HEK293 (cell line): ENCODE results near the gene FAM78A.

Experiments used
- CTCF ChIA-PET: fragments of 350-600 bp; formaldehyde crosslinking; extraction: SDS; loops from one replicate; lab custom pipeline; 2021; ENCODE audit warnings: antibody characterized with exemption; lab: Yijun Ruan, JAX
- POLR2A ChIA-PET: fragments of 300-600 bp; formaldehyde crosslinking; extraction: SDS; loops from one replicate; lab custom pipeline; 2020; ENCODE audit warnings: antibody characterized with exemption, inconsistent platforms; lab: Yijun Ruan, JAX
- H3K27ac ChIP-seq: fragments of 200-500 bp; sonication (Bioruptor generic); 2 replicates; pipeline ENCODE4 v1.5.1; 2014; ENCODE audit warnings: low read depth, low read length, control low read depth, inconsistent platforms; ENCODE audit errors: extremely low read depth
- H3K36me3 ChIP-seq, 2 experiments: fragments of 200-500 bp in 1 of 2; sonication (Bioruptor generic) in 1 of 2; 1 replicate in 1 of 2; 2 replicates in 1 of 2; pipeline ENCODE4 v1.5.1; 2014 to 2017; ENCODE audit warnings: inconsistent platforms in 2 of 2, low read length in 2 of 2; ENCODE audit not compliant: control insufficient read depth in 2 of 2, insufficient read depth in 1 of 2
- H3K4me1 ChIP-seq: fragments of 200-500 bp; sonication (Bioruptor generic); 2 replicates; pipeline ENCODE4 v1.5.1; 2014; ENCODE audit warnings: mild to moderate bottlenecking, low read length, inconsistent platforms; ENCODE audit not compliant: control insufficient read depth, insufficient read depth
- H3K4me3 ChIP-seq: 2 replicates; pipeline ENCODE4 v1.5.1; 2011; ENCODE audit warnings: low read depth, mild to moderate bottlenecking, control low read depth, low read length, moderate library complexity
- H3K9me3 ChIP-seq: fragments of 200-500 bp; sonication (Bioruptor generic); 2 replicates; pipeline ENCODE4 v1.5.1; 2014; ENCODE audit warnings: low read depth, low read length, inconsistent platforms; ENCODE audit not compliant: control insufficient read depth, insufficient read depth
- EGR2 ChIP-seq: fragments of 450-650 bp; formaldehyde crosslinking; IDR thresholded peaks from 2 replicates; pipeline ENCODE4 v1.5.1; 2016; ENCODE audit warnings: low read depth, missing biosample characterization, missing genetic modification characterization
- SP2 ChIP-seq: fragments of 450-650 bp; formaldehyde crosslinking; IDR thresholded peaks from 2 replicates; pipeline ENCODE4 v1.5.1; 2016; ENCODE audit warnings: missing biosample characterization, missing genetic modification characterization
- SP7 ChIP-seq: fragments of 450-650 bp; formaldehyde crosslinking; IDR thresholded peaks from 2 replicates; pipeline ENCODE4 v1.5.1; 2016; ENCODE audit warnings: missing biosample characterization, missing genetic modification characterization
- TCF7L2 ChIP-seq: IDR thresholded peaks from 2 replicates; pipeline ENCODE4 v1.6.1; 2011; ENCODE audit warnings: low read depth, mild to moderate bottlenecking, inconsistent platforms, low read length, moderate library complexity, borderline replicate concordance
- ZFHX2 ChIP-seq: fragments of 450-650 bp; formaldehyde crosslinking; conservative IDR thresholded peaks from 2 replicates; pipeline ENCODE4 v1.5.1; 2016; ENCODE audit warnings: missing biosample characterization, missing genetic modification characterization
- ZNF174 ChIP-seq: fragments of 450-650 bp; formaldehyde crosslinking; IDR thresholded peaks from 2 replicates; pipeline ENCODE4 v1.5.0; 2017; ENCODE audit warnings: missing biosample characterization, mild to moderate bottlenecking, missing genetic modification characterization
- ZNF211 ChIP-seq: fragments of 450-650 bp; formaldehyde crosslinking; IDR thresholded peaks from 2 replicates; pipeline ENCODE4 v1.5.1; 2016; ENCODE audit warnings: low read depth, missing biosample characterization, missing genetic modification characterization
- ZNF239 ChIP-seq: fragments of 450-650 bp; formaldehyde crosslinking; IDR thresholded peaks from 2 replicates; pipeline ENCODE4 v1.5.1; 2016; ENCODE audit warnings: missing biosample characterization, missing genetic modification characterization
- ZNF404 ChIP-seq: fragments of 450-650 bp; formaldehyde crosslinking; IDR thresholded peaks from 2 replicates; pipeline ENCODE4 v1.5.1; 2017; ENCODE audit warnings: missing biosample characterization, missing genetic modification characterization
- ZNF549 ChIP-seq: fragments of 450-650 bp; IDR thresholded peaks from 2 replicates; pipeline ENCODE4 v1.5.1; 2018; ENCODE audit warnings: missing biosample characterization, missing genetic modification characterization, mild to moderate bottlenecking, inconsistent platforms, moderate library complexity
- ZNF660 ChIP-seq: fragments of 450-650 bp; IDR thresholded peaks from 2 replicates; pipeline ENCODE4 v1.5.1; 2018; ENCODE audit warnings: missing biosample characterization, mild to moderate bottlenecking, missing genetic modification characterization
- ZNF747 ChIP-seq: fragments of 450-650 bp; formaldehyde crosslinking; IDR thresholded peaks from 2 replicates; pipeline ENCODE4 v1.5.1; 2016; ENCODE audit warnings: missing biosample characterization, missing genetic modification characterization
- TF ChIP-seq, protein P1 (sequence below): fragments of 450-650 bp; formaldehyde crosslinking; IDR thresholded peaks from 2 replicates; pipeline ENCODE4 v1.5.1; 2016; ENCODE audit warnings: missing biosample characterization, missing genetic modification characterization
- TF ChIP-seq, protein P2 (sequence below): fragments of 450-650 bp; formaldehyde crosslinking; IDR thresholded peaks from 2 replicates; pipeline ENCODE4 v1.5.1; 2016; ENCODE audit warnings: missing biosample characterization, missing genetic modification characterization, low read depth
- TF ChIP-seq, protein P3 (sequence below): fragments of 450-650 bp; formaldehyde crosslinking; IDR thresholded peaks from 2 replicates; pipeline ENCODE4 v1.5.1; 2016; ENCODE audit warnings: missing biosample characterization, missing genetic modification characterization
- TF ChIP-seq, protein P4 (sequence below): sonication (generic); formaldehyde crosslinking; IDR thresholded peaks from 2 replicates; pipeline ENCODE4 v1.8.1; 2022; ENCODE audit warnings: mild to moderate bottlenecking, moderate library complexity, missing genetic modification reagents
- TF ChIP-seq, protein P5 (sequence below): fragments of 450-650 bp; formaldehyde crosslinking; IDR thresholded peaks from 2 replicates; pipeline ENCODE4 v1.5.1; 2016; ENCODE audit warnings: missing biosample characterization, missing genetic modification characterization, borderline replicate concordance

FAM78A gene

DNA sequence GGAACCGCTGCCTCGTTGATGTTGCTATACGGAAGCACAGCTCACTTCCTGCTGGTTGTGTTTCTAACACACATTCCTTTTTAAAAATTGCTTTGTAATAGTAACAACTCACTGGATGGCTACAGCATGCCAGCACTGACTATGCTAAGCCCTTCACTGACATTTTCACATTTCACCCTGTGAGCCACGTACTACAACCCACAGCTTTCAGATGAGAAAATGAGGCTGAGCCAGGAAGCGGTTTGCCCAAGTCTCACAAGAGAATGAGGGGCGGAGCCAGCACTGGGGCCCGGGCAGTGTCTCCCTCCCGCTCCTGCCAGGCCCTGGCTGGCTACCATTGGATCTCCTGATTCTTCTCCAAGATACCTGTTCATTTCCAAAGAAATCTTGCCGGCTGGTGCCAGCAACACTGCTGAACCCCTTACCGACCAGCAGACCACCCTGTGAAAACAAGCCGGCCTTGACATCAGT lies 38.3 kb downstream of the FAM78A start:
- TF ChIP-seq SP2 (tag by site-specific recombination): no peak
- TF ChIP-seq, protein P1, sequence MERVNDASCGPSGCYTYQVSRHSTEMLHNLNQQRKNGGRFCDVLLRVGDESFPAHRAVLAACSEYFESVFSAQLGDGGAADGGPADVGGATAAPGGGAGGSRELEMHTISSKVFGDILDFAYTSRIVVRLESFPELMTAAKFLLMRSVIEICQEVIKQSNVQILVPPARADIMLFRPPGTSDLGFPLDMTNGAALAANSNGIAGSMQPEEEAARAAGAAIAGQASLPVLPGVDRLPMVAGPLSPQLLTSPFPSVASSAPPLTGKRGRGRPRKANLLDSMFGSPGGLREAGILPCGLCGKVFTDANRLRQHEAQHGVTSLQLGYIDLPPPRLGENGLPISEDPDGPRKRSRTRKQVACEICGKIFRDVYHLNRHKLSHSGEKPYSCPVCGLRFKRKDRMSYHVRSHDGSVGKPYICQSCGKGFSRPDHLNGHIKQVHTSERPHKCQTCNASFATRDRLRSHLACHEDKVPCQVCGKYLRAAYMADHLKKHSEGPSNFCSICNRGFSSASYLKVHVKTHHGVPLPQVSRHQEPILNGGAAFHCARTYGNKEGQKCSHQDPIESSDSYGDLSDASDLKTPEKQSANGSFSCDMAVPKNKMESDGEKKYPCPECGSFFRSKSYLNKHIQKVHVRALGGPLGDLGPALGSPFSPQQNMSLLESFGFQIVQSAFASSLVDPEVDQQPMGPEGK (tag by site-specific recombination): no peak
- TF ChIP-seq ZFHX2: no peak
- TF ChIP-seq, protein P2, sequence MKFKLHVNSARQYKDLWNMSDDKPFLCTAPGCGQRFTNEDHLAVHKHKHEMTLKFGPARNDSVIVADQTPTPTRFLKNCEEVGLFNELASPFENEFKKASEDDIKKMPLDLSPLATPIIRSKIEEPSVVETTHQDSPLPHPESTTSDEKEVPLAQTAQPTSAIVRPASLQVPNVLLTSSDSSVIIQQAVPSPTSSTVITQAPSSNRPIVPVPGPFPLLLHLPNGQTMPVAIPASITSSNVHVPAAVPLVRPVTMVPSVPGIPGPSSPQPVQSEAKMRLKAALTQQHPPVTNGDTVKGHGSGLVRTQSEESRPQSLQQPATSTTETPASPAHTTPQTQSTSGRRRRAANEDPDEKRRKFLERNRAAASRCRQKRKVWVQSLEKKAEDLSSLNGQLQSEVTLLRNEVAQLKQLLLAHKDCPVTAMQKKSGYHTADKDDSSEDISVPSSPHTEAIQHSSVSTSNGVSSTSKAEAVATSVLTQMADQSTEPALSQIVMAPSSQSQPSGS (tag by site-specific recombination): no peak
- TF ChIP-seq, protein P3, sequence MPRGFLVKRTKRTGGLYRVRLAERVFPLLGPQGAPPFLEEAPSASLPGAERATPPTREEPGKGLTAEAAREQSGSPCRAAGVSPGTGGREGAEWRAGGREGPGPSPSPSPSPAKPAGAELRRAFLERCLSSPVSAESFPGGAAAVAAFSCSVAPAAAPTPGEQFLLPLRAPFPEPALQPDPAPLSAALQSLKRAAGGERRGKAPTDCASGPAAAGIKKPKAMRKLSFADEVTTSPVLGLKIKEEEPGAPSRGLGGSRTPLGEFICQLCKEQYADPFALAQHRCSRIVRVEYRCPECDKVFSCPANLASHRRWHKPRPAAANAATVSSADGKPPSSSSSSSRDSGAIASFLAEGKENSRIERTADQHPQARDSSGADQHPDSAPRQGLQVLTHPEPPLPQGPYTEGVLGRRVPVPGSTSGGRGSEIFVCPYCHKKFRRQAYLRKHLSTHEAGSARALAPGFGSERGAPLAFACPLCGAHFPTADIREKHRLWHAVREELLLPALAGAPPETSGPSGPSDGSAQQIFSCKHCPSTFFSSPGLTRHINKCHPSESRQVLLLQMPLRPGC (tag by site-specific recombination): no peak
- TF ChIP-seq SP7 (tag by site-specific recombination): no peak
- no peak for TF ChIP-seq ZNF239 (tag by site-specific recombination)
- TF ChIP-seq ZNF174 (tag by site-specific recombination): no peak
- TF ChIP-seq ZNF211 (tag by site-specific recombination): no peak
- TF ChIP-seq, protein P4, sequence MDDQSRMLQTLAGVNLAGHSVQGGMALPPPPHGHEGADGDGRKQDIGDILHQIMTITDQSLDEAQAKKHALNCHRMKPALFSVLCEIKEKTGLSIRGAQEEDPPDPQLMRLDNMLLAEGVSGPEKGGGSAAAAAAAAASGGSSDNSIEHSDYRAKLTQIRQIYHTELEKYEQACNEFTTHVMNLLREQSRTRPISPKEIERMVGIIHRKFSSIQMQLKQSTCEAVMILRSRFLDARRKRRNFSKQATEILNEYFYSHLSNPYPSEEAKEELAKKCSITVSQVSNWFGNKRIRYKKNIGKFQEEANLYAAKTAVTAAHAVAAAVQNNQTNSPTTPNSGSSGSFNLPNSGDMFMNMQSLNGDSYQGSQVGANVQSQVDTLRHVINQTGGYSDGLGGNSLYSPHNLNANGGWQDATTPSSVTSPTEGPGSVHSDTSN: no peak
- no peak for TF ChIP-seq EGR2 (tag by site-specific recombination)
- TF ChIP-seq ZNF404: no peak
- no peak for TF ChIP-seq TCF7L2
- TF ChIP-seq ZNF660 (tag by site-specific recombination): no peak
- TF ChIP-seq, all 188 proteins: peak for 0
- Histone ChIP-seq H3K36me3 (peaks cover 0 to 29% of the 10 kb centered on the region in 2 experiments; a peak in 2 of 3 replicates), H3K4me3 (no peak overlapping the region), H3K4me1 (no peaks in the 10 kb centered on the region), H3K9me3 (no peaks in the 10 kb centered on the region), H3K27ac (no peak overlapping the region)
- POLR2A ChIA-PET: interaction anchor here (0.6 kb wide), 1 partner anchor 23 kb away, joined by 3 read pairs; no protein-coding TSS in a partner anchor
- CTCF ChIA-PET: interaction anchor here (3.1 kb wide), 1 partner anchor 98 kb away, joined by 15 read pairs; no protein-coding TSS in a partner anchor

DNA sequence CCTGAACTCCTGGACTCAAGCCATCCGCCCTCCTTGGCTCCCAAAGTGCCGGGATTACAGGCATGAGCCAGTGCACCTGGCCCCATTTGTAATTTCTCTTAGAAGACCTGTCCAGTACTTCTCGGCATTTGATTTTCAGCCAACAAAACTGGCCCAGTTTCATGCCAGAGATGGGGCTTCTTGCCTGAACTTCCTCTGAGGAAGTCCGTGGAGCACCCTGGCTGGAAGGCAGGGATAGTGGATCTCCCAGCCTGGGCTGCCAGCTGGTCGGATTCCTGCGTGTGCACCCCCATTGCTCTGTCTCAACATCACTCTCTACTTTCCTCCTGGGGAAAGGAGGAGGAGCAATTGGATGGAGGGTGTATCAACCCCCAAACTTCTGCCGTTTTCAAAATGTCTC lies 39.0 kb downstream of the FAM78A start:
- ChIA-PET POLR2A (interaction anchor here (0.6 kb wide), 1 partner anchor 22 kb away, joined by 3 read pairs; no protein-coding TSS in a partner anchor), CTCF (interaction anchor here (3.1 kb wide), 1 partner anchor 99 kb away, joined by 15 read pairs; no protein-coding TSS in a partner anchor)
- no peak overlapping the region for H3K4me3 ChIP-seq
- H3K27ac ChIP-seq: no peak overlapping the region
- TF ChIP-seq ZNF747 (tag by site-specific recombination): no peak
- TF ChIP-seq, protein P5, sequence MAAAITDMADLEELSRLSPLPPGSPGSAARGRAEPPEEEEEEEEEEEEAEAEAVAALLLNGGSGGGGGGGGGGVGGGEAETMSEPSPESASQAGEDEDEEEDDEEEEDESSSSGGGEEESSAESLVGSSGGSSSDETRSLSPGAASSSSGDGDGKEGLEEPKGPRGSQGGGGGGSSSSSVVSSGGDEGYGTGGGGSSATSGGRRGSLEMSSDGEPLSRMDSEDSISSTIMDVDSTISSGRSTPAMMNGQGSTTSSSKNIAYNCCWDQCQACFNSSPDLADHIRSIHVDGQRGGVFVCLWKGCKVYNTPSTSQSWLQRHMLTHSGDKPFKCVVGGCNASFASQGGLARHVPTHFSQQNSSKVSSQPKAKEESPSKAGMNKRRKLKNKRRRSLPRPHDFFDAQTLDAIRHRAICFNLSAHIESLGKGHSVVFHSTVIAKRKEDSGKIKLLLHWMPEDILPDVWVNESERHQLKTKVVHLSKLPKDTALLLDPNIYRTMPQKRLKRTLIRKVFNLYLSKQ (tag by site-specific recombination): no peak
- no peak for TF ChIP-seq ZNF549
- H3K36me3 ChIP-seq: peaks cover 0 to 32% of the 10 kb centered on the region in 2 experiments; a peak in 2 of 3 replicates
- H3K9me3 ChIP-seq: no peaks in the 10 kb centered on the region
- no peaks in the 10 kb centered on the region for H3K4me1 ChIP-seq
